Duodenal mucosa (tissue), 2 donors: ENCODE data around the gene SLC6A8.

ENCODE experiments used
- H3K27ac ChIP-seq: one replicate; pipeline ENCODE4 v1.7.0; 2013; ENCODE audit warnings: low read depth, low read length
- H3K27me3 ChIP-seq, 2 donors: one replicate each; pipeline ENCODE4 v1.7.0; 2013; ENCODE audit warnings: low read length in 2 of 2, control low read depth in 1 of 2; ENCODE audit not compliant: insufficient read depth in 2 of 2, control insufficient read depth in 1 of 2
- H3K36me3 ChIP-seq, 2 donors: one replicate each; pipeline ENCODE4 v1.7.0; 2013; ENCODE audit warnings: low read length in 2 of 2, control low read depth in 1 of 2; ENCODE audit not compliant: insufficient read depth in 2 of 2, control insufficient read depth in 1 of 2
- H3K4me1 ChIP-seq, 2 donors: one replicate each; pipeline ENCODE4 v1.7.0; 2013; ENCODE audit warnings: low read length in 2 of 2, control low read depth in 1 of 2; ENCODE audit not compliant: insufficient read depth in 2 of 2, control insufficient read depth in 1 of 2
- H3K4me3 ChIP-seq, 2 donors: one replicate each; pipeline ENCODE4 v1.7.0; 2013; ENCODE audit warnings: low read length in 2 of 2, low read depth in 1 of 2
- H3K9ac ChIP-seq, 2 donors: one replicate each; pipeline ENCODE4 v1.7.0; 2013; ENCODE audit warnings: low read length in 2 of 2, low read depth in 1 of 2
- H3K9me3 ChIP-seq, 2 donors: one replicate each; pipeline ENCODE4 v1.7.0; 2013; ENCODE audit warnings: low read length in 2 of 2, control low read depth in 1 of 2; ENCODE audit not compliant: control insufficient read depth in 1 of 2

Gene SLC6A8

GRCh38 chrX:153642655-153643430 is 44.9 kb upstream of the SLC6A8 start:
- no peak overlapping the region for H3K9ac ChIP-seq
- H3K36me3 ChIP-seq, result no peaks in the 10 kb centered on the region
- no peaks in the 10 kb centered on the region for H3K4me1 ChIP-seq
- no peak overlapping the region for H3K4me3 ChIP-seq
- no peak overlapping the region for H3K27ac ChIP-seq
- H3K27me3 ChIP-seq, result peaks cover 25 to 45% of the 10 kb centered on the region in 2 donors
- H3K9me3 ChIP-seq, result no peaks in the 10 kb centered on the region

DNA sequence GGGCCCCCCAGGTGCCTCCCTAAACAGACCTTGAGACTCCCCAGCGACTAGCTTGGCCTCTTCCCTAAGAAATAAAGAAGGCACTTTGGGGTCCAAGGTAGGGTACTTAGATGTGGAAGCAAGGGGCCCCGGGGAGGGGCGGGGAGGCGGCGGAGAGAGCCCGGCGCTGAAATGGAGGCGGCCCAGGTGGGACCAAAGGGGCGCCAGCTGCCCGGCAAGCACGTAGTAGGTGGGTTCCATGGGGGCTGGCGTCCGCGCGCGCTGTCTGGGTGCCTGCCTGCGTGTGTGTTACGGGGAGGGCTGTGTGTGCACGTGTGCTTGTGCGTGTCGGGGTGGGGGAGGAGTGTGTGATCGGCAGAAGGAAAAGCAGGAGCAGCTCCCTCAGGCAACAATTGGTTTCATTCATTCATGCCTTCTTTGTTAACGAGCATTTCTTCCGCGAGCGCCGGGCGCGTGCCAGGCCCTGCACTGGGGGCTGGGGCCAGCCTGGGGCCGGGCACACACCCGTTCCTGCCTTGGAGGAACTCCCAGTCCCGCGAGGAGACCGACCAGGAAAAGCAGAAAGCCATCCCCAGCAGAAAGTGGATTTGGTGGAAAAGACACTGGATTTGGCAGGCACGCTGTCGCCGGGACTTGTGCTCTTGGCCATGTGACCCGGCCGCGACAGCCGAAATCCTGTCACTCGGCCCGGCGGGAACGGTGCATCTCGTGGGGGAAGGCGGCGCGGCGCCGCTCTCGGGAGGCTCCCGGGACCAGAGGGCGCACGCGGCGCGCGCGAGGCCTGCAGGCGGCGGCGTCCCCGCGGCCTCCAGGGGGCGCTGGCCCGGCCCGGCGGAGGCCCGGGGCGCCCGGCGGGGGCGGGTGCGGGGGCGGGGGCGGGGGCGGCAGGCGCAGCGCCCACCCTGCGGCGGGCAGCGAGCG is 44.0 kb upstream of the SLC6A8 start:
- Histone ChIP-seq H3K4me3 (peak overlapping the region in 1 of 2 donors; percentile 22), H3K9ac (no peak overlapping the region), H3K4me1 (no peaks in the 10 kb centered on the region), H3K9me3 (no peaks in the 10 kb centered on the region), H3K36me3 (no peaks in the 10 kb centered on the region), H3K27me3 (peaks cover 25 to 53% of the 10 kb centered on the region in 2 donors), H3K27ac (no peak overlapping the region)

GRCh38 chrX:153644356-153645125 is 43.2 kb upstream of the SLC6A8 start:
- Histone ChIP-seq H3K9me3 (no peaks in the 10 kb centered on the region), H3K4me1 (no peaks in the 10 kb centered on the region), H3K36me3 (no peaks in the 10 kb centered on the region), H3K27ac (no peak overlapping the region), H3K27me3 (peaks cover 25 to 58% of the 10 kb centered on the region in 2 donors), H3K4me3 (no peak overlapping the region), H3K9ac (no peak overlapping the region)

GRCh38 chrX:153645151-153645550 is 42.6 kb upstream of the SLC6A8 start:
- H3K9ac ChIP-seq, result no peak overlapping the region
- H3K9me3 ChIP-seq, result no peaks in the 10 kb centered on the region
- no peaks in the 10 kb centered on the region for H3K4me1 ChIP-seq
- no peak overlapping the region for H3K4me3 ChIP-seq
- H3K36me3 ChIP-seq, result no peaks in the 10 kb centered on the region
- no peak overlapping the region for H3K27ac ChIP-seq
- H3K27me3 ChIP-seq, result peaks cover 25 to 58% of the 10 kb centered on the region in 2 donors

DNA sequence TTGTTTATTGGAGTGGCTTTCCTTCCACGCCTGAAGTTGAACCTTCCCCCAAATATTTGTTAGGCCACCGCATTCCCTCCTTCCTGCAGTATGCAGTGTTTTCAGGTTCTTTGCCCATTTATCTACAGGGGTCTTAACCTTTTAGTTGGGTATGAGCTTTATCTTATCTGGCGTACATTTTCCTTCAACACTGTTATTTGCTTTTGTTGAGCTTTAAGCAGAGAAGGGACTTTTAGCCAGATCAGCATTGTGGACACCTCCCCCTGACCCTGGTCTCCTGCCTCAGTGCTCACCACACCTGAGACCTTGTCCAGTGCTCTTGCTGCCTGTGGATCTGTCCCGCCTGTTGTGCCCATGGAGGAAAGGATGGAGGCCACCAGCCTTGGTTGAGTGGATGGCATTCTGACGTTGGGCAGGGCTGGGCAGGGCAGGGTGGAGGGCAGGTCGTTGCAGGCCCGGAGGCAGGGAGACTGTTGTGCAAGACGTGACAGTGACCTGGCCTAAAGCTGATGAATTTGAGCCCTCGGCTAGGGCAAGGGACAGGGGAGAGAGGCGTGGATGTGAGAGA is 41.7 kb upstream of the SLC6A8 start:
- H3K27me3 ChIP-seq, result peaks cover 23 to 58% of the 10 kb centered on the region in 2 donors

GRCh38 chrX:153646620-153647373 is 40.9 kb upstream of the SLC6A8 start, which contains the start of gene DUSP9:
Gene DUSP9 (plus strand): TSS chrX:153647203. CDS start chrX:153647954, 751 bp downstream.
- H3K36me3 ChIP-seq, result no peaks in the 10 kb centered on the region
- H3K27ac ChIP-seq, result no peak within 1 kb of the TSS
- H3K27me3 ChIP-seq, result peaks cover 18 to 53% of the 10 kb centered on the region in 2 donors
- H3K4me1 ChIP-seq, result no peaks in the 10 kb centered on the region
- H3K9me3 ChIP-seq, result no peaks in the 10 kb centered on the region
- H3K4me3 ChIP-seq, result no peak within 1 kb of the TSS
- no peak within 1 kb of the TSS for H3K9ac ChIP-seq

More for the DNA sequence above, 41.7 kb upstream of the SLC6A8 start:
- Histone ChIP-seq H3K27ac (no peak overlapping the region), H3K4me1 (no peaks in the 10 kb centered on the region), H3K9me3 (no peaks in the 10 kb centered on the region), H3K36me3 (no peaks in the 10 kb centered on the region), H3K9ac (no peak overlapping the region), H3K4me3 (no peak overlapping the region)

DNA sequence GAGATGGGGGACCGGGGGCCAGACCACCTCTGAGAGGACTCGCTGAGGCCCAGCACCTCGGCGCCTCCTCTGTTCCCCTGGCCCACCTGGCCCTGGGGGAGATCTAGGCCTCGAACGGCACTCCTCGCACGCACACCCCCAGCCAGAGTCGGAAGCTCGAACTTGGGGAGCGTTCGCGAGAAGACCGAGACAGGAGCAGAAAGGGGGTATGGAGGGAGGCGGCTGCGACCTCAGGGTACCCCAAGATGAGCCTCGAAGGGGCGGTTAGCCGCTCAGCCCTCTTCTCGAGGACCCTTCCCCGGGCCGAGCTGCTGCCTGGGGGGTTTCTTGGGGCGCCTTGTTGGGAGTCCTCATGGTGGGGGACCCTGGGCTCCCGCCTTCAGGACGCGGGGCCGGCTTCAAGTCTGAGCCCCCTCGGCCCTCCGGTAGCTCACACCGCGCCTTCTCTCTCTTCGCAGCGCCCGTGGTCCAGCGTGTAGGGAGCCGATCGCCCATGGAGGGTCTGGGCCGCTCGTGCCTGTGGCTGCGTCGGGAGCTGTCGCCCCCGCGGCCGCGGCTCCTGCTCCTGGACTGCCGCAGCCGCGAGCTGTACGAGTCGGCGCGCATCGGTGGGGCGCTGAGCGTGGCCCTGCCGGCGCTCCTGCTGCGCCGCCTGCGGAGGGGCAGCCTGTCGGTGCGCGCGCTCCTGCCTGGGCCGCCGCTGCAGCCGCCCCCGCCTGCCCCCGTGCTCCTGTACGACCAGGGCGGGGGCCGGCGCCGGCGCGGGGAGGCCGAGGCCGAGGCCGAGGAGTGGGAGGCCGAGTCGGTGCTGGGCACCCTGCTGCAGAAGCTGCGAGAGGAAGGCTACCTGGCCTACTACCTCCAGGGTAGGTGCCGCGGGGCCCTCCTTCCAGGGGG is 40.0 kb upstream of the SLC6A8 start:
- Histone ChIP-seq H3K9me3 (no peaks in the 10 kb centered on the region), H3K36me3 (no peaks in the 10 kb centered on the region), H3K27me3 (peaks cover 17 to 51% of the 10 kb centered on the region in 2 donors), H3K9ac (no peak overlapping the region), H3K4me3 (no peak overlapping the region), H3K27ac (no peak overlapping the region), H3K4me1 (no peaks in the 10 kb centered on the region)

DNA sequence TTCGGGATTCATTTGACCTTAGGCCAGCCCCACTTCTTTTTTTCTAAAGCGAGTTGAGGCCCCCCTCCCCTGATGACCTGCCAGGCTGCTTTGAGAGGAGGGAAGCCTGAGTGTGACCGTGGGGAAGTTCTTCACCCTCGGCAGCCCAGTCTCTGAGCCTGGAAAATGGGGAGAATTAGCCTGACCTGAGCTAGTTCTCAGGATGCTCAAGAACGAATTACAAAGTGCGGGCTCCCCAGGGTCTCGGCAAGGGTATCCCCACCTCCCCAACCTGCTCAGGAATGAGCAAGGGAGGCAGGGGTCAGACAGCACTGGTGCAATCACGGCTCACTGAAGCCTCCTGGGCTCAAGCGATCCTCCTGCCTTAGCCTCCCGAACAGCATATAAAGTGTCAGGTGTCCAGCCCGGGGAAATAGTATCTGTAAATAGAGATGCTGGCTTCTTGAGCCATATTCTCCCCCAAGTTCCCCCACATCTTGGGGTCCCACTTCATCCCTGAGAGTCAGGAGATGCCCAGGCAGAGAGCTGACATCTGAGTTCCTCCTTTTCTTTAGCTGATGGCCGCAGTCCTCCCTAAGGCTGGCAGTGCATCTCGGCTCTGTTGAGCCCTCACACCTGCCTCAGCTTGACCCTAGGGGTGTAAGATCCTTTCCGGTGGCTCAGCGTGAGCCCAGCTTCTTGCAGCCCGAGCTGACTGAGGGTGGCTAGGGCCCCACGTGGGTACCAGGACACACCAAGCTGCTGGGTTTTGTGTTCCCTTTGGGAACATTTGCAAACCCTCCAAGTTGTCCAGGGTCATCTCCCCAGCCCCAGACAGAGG is 39.2 kb upstream of the SLC6A8 start:
- H3K9ac ChIP-seq, result no peak overlapping the region
- H3K4me1 ChIP-seq, result no peaks in the 10 kb centered on the region
- no peaks in the 10 kb centered on the region for H3K36me3 ChIP-seq
- H3K27ac ChIP-seq, result no peak overlapping the region
- no peaks in the 10 kb centered on the region for H3K9me3 ChIP-seq
- no peak overlapping the region for H3K4me3 ChIP-seq
- H3K27me3 ChIP-seq, result peaks cover 13 to 42% of the 10 kb centered on the region in 2 donors
